A172 (cell line): Measurements from ENCODE around the gene CD4. TPM values are rescaled to one million over a fixed set of nuclear protein-coding genes. Genes with fewer than 3 reads are reported as not detected.

Experiments used
- DNase-seq: peaks from one replicate; pipeline ENCODE4 v3.0.0-alpha.2; 2015; ENCODE audit warnings: low spot score
- total RNA-seq: library from RNA; depleted of rRNA; stranded (reverse); fragments of >200 nt; shearing (Covaris generic); gene quantifications from 2 replicates; pipeline ENCODE4 v1.2.3, GENCODE V29; 2014

Gene CD4
- total RNA-seq, 1 experiment from 2014 or later, result not detected

- DNase-seq, result no peak
Observed at GRCh38 chr12:6816598-6816997, 27.3 kb downstream of the CD4 start.

DNA sequence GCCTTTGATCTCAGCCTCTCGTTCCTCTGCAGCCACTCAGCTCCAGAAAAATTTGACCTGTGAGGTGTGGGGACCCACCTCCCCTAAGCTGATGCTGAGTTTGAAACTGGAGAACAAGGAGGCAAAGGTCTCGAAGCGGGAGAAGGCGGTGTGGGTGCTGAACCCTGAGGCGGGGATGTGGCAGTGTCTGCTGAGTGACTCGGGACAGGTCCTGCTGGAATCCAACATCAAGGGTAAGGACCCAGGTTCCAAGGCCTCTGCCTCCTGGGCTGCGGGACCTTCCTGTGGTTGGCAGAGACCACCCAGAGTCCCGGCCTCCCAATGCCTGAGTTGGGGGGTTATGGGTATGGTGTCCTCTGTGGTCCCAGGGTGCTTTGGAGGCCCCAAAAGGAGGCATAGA lies 27.8 kb downstream of the CD4 start:
- DNase-seq, result no peak

- DNase-seq, result no peak
Observed at GRCh38 chr12:6817662-6818157, 28.4 kb downstream of the CD4 start.

- DNase-seq, result no peak
Observed at GRCh38 chr12:6818222-6818621, 28.9 kb downstream of the CD4 start.

- no peak for DNase-seq
Observed at GRCh38 chr12:6818645-6819044, 29.3 kb downstream of the CD4 start.

DNA sequence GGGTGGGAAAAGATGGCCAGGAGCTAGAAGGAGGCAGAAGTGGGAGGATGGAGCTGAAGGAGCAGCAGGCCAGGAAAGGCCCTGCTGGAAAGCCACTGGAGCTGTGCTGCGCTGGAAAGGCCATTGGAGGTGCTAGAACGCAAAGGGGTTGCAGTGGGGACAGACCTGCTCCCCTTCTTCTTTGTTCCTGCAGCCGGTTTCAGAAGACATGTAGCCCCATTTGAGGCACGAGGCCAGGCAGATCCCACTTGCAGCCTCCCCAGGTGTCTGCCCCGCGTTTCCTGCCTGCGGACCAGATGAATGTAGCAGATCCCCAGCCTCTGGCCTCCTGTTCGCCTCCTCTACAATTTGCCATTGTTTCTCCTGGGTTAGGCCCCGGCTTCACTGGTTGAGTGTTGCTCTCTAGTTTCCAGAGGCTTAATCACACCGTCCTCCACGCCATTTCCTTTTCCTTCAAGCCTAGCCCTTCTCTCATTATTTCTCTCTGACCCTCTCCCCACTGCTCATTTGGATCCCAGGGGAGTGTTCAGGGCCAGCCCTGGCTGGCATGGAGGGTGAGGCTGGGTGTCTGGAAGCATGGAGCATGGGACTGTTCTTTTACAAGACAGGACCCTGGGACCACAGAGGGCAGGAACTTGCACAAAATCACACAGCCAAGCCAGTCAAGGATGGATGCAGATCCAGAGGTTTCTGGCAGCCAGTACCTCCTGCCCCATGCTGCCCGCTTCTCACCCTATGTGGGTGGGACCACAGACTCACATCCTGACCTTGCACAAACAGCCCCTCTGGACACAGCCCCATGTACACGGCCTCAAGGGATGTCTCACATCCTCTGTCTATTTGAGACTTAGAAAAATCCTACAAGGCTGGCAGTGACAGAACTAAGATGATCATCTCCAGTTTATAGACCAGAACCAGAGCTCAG lies 30.0 kb downstream of the CD4 start:
- no peak for DNase-seq

DNA sequence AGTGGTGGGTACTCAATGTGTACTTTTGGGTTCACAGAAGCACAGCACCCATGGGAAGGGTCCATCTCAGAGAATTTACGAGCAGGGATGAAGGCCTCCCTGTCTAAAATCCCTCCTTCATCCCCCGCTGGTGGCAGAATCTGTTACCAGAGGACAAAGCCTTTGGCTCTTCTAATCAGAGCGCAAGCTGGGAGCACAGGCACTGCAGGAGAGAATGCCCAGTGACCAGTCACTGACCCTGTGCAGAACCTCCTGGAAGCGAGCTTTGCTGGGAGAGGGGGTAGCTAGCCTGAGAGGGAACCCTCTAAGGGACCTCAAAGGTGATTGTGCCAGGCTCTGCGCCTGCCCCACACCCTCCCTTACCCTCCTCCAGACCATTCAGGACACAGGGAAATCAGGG lies 30.8 kb downstream of the CD4 start:
- no peak for DNase-seq

DNA sequence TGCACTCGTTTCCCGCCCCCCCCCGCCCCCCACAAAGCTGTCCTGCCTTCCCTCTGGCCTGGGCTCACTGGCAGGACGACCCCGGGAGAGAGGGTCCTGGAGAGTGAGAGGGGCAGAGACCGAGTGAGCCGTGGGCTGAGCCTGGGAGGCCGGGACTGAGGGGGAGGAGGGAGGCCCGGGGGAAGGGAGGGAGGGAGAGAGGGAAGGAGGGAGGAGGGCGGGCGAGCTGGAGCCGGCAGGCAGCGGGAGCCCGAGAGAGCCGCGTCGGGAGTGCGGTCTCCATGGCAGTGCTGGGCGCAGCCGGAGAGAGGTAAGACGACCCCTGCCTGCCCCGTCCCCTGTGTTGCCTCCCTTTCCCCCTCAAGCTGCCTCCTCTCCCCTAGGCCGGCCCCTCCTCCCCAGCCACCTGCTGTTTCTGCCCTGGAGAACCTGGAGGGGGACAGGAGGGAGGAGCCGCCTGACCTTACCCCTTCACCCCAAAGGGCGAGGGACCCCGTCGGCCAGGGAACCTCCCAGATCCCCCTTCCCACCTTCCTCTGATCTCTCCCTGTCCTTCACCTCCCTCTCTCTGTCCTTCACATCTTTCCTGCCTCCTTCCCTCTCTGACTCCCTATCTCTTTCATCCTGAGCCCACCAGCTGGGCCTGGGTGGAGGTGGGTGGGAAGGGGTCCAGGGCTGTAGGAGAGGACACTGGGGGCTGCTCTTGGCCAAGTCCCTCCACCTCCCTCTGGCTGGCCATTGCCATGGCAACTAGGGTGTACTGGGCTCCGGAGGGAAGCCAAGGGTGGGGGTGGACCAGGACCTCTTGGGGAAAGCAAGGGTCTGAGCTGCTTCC lies 32.5 kb downstream of the CD4 start, which contains the start of gene GPR162:
Gene GPR162, plus strand, starts transcription at position 231 of the 835 bp plus-strand sequence. CDS start 2,078 bp downstream, outside the sequence.
- no peak for DNase-seq

DNA sequence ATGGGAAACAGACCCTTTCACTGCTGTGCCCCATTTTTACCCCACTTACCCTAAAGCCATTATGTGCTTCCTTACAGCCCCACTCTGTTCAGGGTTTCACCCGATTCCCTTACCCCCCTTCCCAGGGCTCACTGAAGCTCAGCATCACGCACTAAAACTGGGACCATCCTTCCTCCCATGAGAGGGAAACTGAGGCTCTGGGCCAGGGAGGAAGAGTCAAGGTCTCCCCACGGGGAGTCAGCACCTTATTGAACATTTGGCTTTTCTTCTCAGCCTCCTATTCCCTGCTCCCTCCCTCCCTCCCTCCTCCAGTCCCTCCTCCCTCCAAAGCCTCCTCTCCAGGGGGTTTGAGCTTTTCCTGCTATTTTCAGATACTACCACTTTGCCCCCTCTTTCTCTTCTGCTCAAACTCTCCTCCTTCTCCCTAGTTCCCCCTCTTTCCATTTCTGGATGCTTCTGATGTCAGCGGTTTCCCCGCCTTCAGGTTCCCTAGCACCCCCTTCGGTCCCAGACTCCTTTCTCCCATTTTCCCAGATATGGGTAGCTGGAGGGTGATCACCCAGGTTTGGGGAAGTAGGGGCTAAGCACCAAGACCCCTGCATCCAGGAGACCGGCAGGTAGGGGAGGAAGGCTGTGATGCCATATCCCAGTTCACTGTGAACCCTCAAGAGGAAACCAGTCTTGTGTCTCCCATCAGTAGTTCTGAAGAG lies 33.3 kb downstream of the CD4 start:
- DNase-seq, result no peak

- DNase-seq, result no peak
Observed at GRCh38 chr12:6823182-6824084, 34.1 kb downstream of the CD4 start.

DNA sequence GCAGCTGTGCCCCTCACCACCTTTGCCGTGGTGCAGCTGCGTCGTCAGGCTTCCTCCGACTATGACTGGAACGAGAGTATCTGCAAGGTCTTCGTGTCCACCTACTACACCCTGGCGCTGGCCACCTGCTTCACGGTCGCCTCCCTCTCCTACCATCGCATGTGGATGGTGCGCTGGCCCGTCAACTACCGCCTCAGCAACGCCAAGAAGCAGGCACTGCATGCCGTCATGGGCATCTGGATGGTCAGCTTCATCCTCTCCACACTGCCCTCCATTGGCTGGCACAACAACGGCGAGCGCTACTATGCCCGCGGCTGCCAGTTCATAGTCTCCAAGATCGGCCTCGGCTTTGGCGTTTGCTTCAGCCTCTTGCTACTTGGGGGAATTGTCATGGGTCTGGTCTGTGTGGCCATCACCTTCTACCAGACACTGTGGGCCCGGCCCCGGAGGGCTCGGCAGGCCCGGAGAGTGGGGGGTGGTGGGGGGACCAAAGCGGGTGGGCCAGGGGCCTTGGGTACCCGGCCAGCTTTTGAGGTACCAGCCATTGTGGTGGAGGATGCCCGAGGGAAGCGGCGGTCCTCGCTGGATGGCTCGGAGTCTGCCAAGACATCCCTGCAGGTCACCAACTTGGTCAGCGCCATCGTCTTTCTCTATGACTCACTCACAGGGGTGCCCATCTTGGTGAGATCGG lies 34.9 kb downstream of the CD4 start:
- DNase-seq, result no peak

- no peak for DNase-seq
Observed at GRCh38 chr12:6824901-6825381, 35.6 kb downstream of the CD4 start.

GRCh38 chr12:6825398-6826124 lies 36.2 kb downstream of the CD4 start:
- peak; percentile 52 for DNase-seq

DNA sequence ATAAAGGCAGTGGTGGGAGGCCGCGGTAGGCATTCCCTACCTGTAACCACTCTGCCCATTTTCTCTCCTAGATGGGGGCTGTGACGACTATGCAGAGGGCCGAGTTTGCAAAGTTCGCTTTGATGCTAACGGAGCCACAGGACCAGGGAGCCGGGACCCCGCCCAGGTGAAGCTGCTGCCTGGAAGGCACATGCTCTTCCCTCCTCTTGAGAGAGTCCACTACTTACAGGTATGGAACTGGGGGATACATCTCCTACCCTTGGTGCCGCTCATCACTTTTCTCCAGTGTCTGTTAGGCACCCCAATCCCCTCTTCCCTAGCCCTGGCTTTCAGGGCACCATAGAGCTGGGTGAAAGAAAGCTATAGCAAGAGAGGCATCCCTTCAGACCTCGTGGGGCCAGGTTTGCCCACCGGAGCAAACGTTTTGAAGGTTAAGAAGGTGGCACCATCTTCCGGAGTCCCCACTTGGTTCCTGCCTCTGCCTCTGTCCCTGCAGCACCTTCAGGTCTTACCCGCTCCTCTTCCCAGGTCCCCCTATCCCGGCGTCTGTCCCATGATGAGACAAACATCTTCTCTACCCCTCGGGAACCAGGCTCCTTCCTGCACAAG lies 36.9 kb downstream of the CD4 start:
- no peak for DNase-seq

DNA sequence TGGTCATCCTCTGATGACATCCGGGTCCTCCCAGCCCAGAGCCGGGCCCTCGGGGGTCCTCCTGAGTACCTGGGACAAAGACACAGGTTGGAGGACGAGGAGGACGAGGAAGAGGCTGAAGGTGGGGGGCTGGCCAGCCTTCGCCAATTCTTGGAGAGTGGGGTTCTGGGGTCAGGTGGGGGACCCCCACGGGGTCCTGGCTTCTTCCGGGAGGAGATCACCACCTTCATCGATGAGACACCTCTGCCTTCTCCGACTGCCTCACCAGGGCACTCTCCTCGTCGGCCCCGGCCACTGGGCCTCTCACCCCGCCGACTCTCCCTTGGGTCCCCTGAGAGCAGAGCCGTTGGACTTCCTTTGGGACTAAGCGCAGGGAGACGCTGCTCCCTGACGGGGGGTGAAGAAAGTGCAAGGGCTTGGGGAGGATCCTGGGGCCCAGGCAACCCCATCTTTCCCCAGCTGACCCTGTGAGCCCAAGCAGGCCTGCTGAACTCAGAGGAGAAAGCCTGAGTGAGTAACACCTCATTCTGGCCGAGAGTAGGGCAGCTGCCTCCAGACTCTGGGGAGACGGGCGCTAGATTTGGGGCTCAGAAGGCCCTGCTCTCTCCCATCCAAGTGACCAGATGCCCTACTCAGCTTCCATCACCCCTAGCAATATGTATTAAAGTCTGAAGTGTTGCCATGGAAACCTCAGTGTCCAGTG lies 37.6 kb downstream of the CD4 start:
- no peak for DNase-seq

GRCh38 chr12:6827437-6827911 lies 38.1 kb downstream of the CD4 start:
- peak; percentile 45 for DNase-seq

DNA sequence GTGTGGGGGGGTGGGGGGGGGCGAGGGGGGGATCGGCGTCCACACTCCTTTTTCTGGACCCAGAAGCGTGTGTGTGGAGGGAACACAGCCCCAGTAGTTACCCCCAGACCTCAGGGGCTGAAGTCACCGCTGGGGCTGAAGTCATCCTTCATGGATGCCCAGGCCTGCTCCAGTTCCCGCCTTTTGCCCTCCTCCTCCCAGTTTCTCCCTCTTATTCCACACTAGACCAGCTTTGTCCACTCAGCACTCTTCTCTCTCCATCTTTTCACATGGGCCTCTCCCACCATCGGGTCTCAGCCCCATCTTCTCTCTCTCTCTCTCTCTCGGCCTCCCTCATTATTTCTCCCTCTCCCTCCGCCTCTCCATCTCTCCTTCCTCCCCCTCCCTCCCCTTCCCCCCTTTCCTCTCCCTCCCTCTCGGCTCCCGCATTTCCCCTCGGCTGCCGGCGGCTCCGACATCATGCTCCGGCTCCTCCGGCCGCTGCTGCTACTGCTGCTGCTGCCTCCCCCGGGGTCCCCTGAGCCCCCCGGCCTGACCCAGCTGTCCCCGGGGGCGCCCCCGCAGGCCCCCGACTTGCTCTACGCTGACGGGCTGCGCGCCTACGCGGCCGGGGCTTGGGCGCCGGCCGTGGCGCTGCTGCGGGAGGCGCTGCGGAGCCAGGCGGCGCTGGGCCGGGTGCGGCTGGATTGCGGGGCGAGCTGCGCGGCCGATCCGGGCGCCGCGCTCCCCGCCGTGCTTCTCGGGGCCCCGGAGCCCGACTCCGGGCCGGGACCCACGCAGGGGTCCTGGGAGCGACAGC lies 38.9 kb downstream of the CD4 start, which contains the start of gene P3H3:
Gene P3H3, plus strand, starts transcription at position 426 of the 799 bp plus-strand sequence. Its CDS starts 34 bp downstream, at position 460.
- DNase-seq, result peak; percentile 30
